K562 (cell line): ENCODE results near the gene SLC3A2. TPM values are rescaled to one million over a fixed set of nuclear protein-coding genes. Genes with fewer than 3 reads are reported as not detected.
A peak's percentile ranks its signal among the peaks of the same experiment; 100 is the strongest.

ENCODE experiments used
- CBX2 ChIP-seq: fragments of 200-600 bp; sonication (generic); IDR thresholded peaks from one replicate; pipeline ENCODE4 v1.6.1; 2012; ENCODE audit warnings: mild to moderate bottlenecking, low read length, inconsistent platforms; ENCODE audit not compliant: insufficient read depth, poor library complexity, severe bottlenecking
- CSDE1 ChIP-seq, 2 experiments: fragments of 450-650 bp; IDR thresholded peaks; 2 replicates each; pipeline ENCODE4 v1.6.1; 2016; ENCODE audit warnings: mild to moderate bottlenecking in 1 of 2
- ELF2 ChIP-seq: fragments of 250-450 bp; sonication (Bioruptor Pico); IDR thresholded peaks from 2 replicates; pipeline ENCODE4 v1.5.0; 2021; ENCODE audit warnings: mild to moderate bottlenecking
- GABPB2 ChIP-seq: fragments of 250-450 bp; sonication (Bioruptor Pico); conservative IDR thresholded peaks from 2 replicates; pipeline ENCODE4 v1.5.1; 2021; ENCODE audit warnings: mild to moderate bottlenecking
- GTF2A2 ChIP-seq: IDR thresholded peaks from 2 replicates; pipeline ENCODE4 v1.6.1; 2016; ENCODE audit warnings: mild to moderate bottlenecking, missing genetic modification characterization, missing compliant biosample characterization
- HNRNPLL ChIP-seq: fragments of 200-400 bp; formaldehyde crosslinking; IDR thresholded peaks from 2 replicates; pipeline ENCODE4 v1.6.1; 2017; ENCODE audit warnings: low read length, low read depth, mild to moderate bottlenecking; ENCODE audit not compliant: poor library complexity, severe bottlenecking
- IRF2 ChIP-seq: sonication (generic); formaldehyde crosslinking; IDR thresholded peaks from 2 replicates; pipeline ENCODE4 v1.8.1; 2022; ENCODE audit warnings: mild to moderate bottlenecking, missing genetic modification reagents
- JUN ChIP-seq, 2 experiments: sonication (generic) in 1 of 2; formaldehyde crosslinking in 1 of 2; IDR thresholded peaks; 2 replicates each; pipeline versions ENCODE4 v1.6.1 to v1.8.0; 2012 to 2022; ENCODE audit warnings: borderline replicate concordance in 2 of 2, mild to moderate bottlenecking in 2 of 2, improper control_type of control experiment in 1 of 2, low read depth in 1 of 2, low read length in 1 of 2, missing genetic modification reagents in 1 of 2
- MCM2 ChIP-seq: fragments of 450-650 bp; IDR thresholded peaks from 2 replicates; pipeline ENCODE4 v1.6.1; 2017; ENCODE audit warnings: low read depth, mild to moderate bottlenecking
- MED1 ChIP-seq: sonication (generic); formaldehyde crosslinking; IDR thresholded peaks from 2 replicates; pipeline ENCODE4 v1.8.1; 2023; ENCODE audit warnings: missing genetic modification reagents, borderline replicate concordance
- NFYB ChIP-seq: IDR thresholded peaks from 2 replicates; pipeline ENCODE4 v1.6.1; 2011; ENCODE audit warnings: mild to moderate bottlenecking, moderate library complexity; ENCODE audit not compliant: insufficient read length; ENCODE audit errors: extremely low read depth
- NR2F6 ChIP-seq: fragments of 450-650 bp; formaldehyde crosslinking; IDR thresholded peaks from 2 replicates; pipeline ENCODE4 v1.4.0; 2020; ENCODE audit warnings: mild to moderate bottlenecking
- PURB ChIP-seq: sonication (generic); formaldehyde crosslinking; IDR thresholded peaks from 2 replicates; pipeline ENCODE4 v1.9.0; 2021; ENCODE audit warnings: low read depth, mild to moderate bottlenecking, missing genetic modification reagents
- RB1 ChIP-seq: fragments of 450-650 bp; IDR thresholded peaks from 2 replicates; pipeline ENCODE4 v1.6.1; 2017; ENCODE audit warnings: low read depth, mild to moderate bottlenecking
- RBM25 ChIP-seq: fragments of 200-400 bp; formaldehyde crosslinking; IDR thresholded peaks from 2 replicates; pipeline ENCODE4 v1.6.1; 2018; ENCODE audit warnings: low read length, low read depth, moderate library complexity; ENCODE audit not compliant: severe bottlenecking
- RHOXF2B ChIP-seq: fragments of 250-450 bp; sonication (Bioruptor Pico); conservative IDR thresholded peaks from 2 replicates; pipeline ENCODE4 v1.5.1; 2021
- SETDB1 ChIP-seq: IDR thresholded peaks from one replicate; pipeline ENCODE4 v1.6.1; 2012; ENCODE audit warnings: low read length, control low read depth, inconsistent platforms
- SRSF9 ChIP-seq: fragments of 200-400 bp; formaldehyde crosslinking; IDR thresholded peaks from 2 replicates; pipeline ENCODE4 v1.6.1; 2017; ENCODE audit warnings: low read depth, low read length, borderline replicate concordance
- TEAD1 ChIP-seq, 2 experiments: fragments of 450-650 bp in 1 of 2; sonication (generic) in 1 of 2; formaldehyde crosslinking; IDR thresholded peaks; 2 replicates each; pipeline versions ENCODE4 v1.4.0 to v1.8.0; 2020 to 2022; ENCODE audit warnings: mild to moderate bottlenecking in 2 of 2, missing genetic modification reagents in 1 of 2
- TGIF2 ChIP-seq: sonication (generic); formaldehyde crosslinking; IDR thresholded peaks from 2 replicates; pipeline ENCODE4 v1.8.1; 2022; ENCODE audit warnings: mild to moderate bottlenecking, missing genetic modification reagents, moderate library complexity
- ZFX ChIP-seq: sonication (generic); formaldehyde crosslinking; IDR thresholded peaks from 2 replicates; pipeline ENCODE4 v1.8.0; 2022; ENCODE audit warnings: mild to moderate bottlenecking, missing genetic modification reagents, moderate library complexity
- ZNF76 ChIP-seq: fragments of 250-450 bp; sonication (Bioruptor Pico); IDR thresholded peaks from 2 replicates; pipeline ENCODE4 v1.4.0; 2020; ENCODE audit warnings: mild to moderate bottlenecking, moderate library complexity, borderline replicate concordance
- polyA plus RNA-seq, 8 experiments: library from polyadenylated mRNA; depleted of rRNA in 4 of 8; stranded (reverse) in 5 of 8; unstranded in 3 of 8; fragments of >200 nt; fragmentation: Nextera tagmentation in 2 of 8; fragmentation: Illumina TruSeq in 1 of 8; extraction: Ambion mirVana in 2 of 8; extraction: Trizol in 1 of 8; gene quantifications; 2 replicates each; pipeline versions ENCODE4 v1.2.1 to v1.2.3, GENCODE V29; 2011 to 2014; ENCODE audit warnings: inconsistent platforms in 1 of 8, missing spikeins in 1 of 8
- total RNA-seq, 7 experiments: library from RNA; depleted of rRNA in 6 of 7; stranded (reverse); fragments of >200 nt in 6 of 7; fragmentation: Illumina TruSeq in 2 of 7; extraction: Trizol in 2 of 7; gene quantifications; 2 replicates each; pipeline versions ENCODE4 v1.2.1 to v1.2.3, GENCODE V29; 2011 to 2021; ENCODE audit warnings: low replicate concordance in 1 of 7
- TF ChIP-seq, protein P1 (sequence below): fragments of 250-450 bp; sonication (Bioruptor Pico); IDR thresholded peaks from 2 replicates; pipeline ENCODE4 v1.5.0; 2020; ENCODE audit warnings: mild to moderate bottlenecking
- TF ChIP-seq, protein P2 (sequence below): sonication (generic); formaldehyde crosslinking; IDR thresholded peaks from 2 replicates; pipeline ENCODE4 v1.8.1; 2023; ENCODE audit warnings: mild to moderate bottlenecking, missing genetic modification reagents
- TF ChIP-seq, protein P3 (sequence below): fragments of 450-650 bp; IDR thresholded peaks from 2 replicates; pipeline ENCODE4 v1.6.1; 2016

Gene SLC3A2
- total and polyA plus RNA-seq, 9 of the 15 experiments (the other 6 are each of a cell fraction or from before 2014, with no cell fraction given): 20.0 to 296 (median 214) TPM

DNA sequence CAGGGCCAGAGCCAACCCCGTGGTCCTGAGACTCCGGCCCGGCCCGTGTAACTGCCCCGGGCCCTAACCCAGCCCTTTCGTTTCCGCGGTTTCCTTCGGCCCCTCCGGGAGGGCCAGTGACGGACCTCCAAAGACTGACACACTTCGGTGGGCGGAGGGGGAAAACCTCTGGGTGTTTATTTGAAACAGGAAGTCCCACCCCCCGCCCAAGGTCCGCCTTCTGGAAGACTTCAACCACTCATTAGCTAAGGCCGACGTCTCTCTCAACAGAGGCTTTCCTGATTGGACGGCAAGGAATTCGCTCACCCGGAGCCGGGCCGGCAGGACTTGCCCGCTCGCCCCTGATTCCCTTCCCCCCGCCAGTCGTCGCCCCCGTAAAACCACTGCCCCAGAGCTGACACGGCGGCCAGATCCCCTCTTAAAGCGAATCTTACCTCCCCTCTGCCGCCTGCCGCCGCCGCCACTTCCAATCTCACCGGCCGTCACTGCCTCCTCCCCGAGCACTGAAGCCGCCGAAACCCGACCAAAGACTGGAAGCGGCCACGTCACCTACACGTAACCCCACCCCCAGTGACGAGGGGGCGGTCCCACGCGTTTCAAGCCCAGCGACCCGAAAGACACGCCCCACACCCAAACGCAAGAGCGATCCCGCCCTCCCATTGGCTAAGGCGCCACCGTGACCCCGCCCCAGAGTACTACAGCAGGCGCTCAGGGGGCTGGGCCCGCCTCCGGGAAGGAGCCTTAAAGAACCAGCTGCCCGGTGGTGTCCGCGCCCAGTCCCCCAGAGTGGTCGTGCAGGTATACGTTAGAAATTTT, 49.0 kb upstream of the SLC3A2 start, which contains the start of gene STX5 (continued):
- TF ChIP-seq TGIF2 (no peak), RBM25 (peak; percentile 92), ELF2 (CRISPR knock-in tag) (no peak), MCM2 (no peak), SETDB1 (no peak), GTF2A2 (no peak), CSDE1 (IDR thresholded peaks at IDR 0.05) (no peak), NR2F6 (no peak), ZNF76 (CRISPR knock-in tag) (no peak), ZFX (CRISPR knock-in tag) (peak; percentile 82), CBX2 (no peak), PURB (CRISPR knock-in tag) (no peak), RB1 (no peak; the same call in 1 of the 2 replicates), TEAD1 (CRISPR knock-in tag; IDR thresholded peaks at IDR 0.05) (0 out of 4 replicates have a peak, but pooled peaks of 1 of the 2 experiments have one; percentile 35), NFYB (peak; percentile 95), RHOXF2B (CRISPR knock-in tag) (no peak), SRSF9 (no peak), IRF2 (CRISPR knock-in tag) (no peak), MED1 (CRISPR knock-in tag) (no peak), GABPB2 (CRISPR knock-in tag) (no peak), HNRNPLL (peak; percentile 0), JUN (IDR thresholded peaks at IDR 0.05; ENCODE audit: borderline replicate concordance, low read depth, low read length) (no peak), JUN (CRISPR knock-in tag; IDR thresholded peaks at IDR 0.05; ENCODE audit: borderline replicate concordance) (no peak)
- TF ChIP-seq, protein P1, sequence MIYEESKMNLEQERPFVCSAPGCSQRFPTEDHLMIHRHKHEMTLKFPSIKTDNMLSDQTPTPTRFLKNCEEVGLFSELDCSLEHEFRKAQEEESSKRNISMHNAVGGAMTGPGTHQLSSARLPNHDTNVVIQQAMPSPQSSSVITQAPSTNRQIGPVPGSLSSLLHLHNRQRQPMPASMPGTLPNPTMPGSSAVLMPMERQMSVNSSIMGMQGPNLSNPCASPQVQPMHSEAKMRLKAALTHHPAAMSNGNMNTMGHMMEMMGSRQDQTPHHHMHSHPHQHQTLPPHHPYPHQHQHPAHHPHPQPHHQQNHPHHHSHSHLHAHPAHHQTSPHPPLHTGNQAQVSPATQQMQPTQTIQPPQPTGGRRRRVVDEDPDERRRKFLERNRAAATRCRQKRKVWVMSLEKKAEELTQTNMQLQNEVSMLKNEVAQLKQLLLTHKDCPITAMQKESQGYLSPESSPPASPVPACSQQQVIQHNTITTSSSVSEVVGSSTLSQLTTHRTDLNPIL: no peak
- TF ChIP-seq, protein P2, sequence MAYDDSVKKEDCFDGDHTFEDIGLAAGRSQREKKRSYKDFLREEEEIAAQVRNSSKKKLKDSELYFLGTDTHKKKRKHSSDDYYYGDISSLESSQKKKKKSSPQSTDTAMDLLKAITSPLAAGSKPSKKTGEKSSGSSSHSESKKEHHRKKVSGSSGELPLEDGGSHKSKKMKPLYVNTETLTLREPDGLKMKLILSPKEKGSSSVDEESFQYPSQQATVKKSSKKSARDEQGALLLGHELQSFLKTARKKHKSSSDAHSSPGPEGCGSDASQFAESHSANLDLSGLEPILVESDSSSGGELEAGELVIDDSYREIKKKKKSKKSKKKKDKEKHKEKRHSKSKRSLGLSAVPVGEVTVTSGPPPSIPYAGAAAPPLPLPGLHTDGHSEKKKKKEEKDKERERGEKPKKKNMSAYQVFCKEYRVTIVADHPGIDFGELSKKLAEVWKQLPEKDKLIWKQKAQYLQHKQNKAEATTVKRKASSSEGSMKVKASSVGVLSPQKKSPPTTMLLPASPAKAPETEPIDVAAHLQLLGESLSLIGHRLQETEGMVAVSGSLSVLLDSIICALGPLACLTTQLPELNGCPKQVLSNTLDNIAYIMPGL (CRISPR knock-in tag): no peak
- TF ChIP-seq, protein P3, sequence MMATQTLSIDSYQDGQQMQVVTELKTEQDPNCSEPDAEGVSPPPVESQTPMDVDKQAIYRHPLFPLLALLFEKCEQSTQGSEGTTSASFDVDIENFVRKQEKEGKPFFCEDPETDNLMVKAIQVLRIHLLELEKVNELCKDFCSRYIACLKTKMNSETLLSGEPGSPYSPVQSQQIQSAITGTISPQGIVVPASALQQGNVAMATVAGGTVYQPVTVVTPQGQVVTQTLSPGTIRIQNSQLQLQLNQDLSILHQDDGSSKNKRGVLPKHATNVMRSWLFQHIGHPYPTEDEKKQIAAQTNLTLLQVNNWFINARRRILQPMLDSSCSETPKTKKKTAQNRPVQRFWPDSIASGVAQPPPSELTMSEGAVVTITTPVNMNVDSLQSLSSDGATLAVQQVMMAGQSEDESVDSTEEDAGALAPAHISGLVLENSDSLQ: peak; percentile 100
